ENCODE results near the gene TRIM54. TPM values are rescaled to one million over a fixed set of nuclear protein-coding genes. Genes with fewer than 3 reads are reported as not detected.

The TRIM54 gene
- total RNA-seq, 3 donors from 2014 or later: 0.43 TPM; not detected in 2

DNA sequence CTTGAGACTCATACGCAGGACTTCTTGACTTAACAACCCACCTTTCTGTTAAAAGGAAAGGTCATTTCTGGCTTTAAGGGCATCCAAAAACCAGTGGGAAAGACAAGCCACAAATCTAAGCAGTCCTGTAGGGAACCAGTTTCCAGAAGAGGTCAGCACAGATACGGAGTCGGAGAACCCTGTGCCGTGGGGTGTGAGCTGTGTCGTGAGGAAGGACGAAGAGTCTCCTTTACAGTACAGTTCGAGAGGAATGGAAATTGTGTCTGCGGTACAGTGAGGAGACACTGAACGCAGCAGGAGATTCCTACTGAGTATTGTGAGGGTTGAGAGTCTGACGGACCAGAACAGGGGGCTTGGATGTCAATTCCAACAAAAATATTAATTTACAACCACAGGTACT, 37.1 kb upstream of the TRIM54 start:
- intact Hi-C loops (cut with DNase I, micrococcal nuclease): no loop called here
- ATAC-seq: no peak
- no peak for DNase-seq
- Histone ChIP-seq H3K36me3 (ENCODE audit: low read depth) (no peaks in the 10 kb centered on the region), H3K4me1 (ENCODE audit: low read depth) (no peaks in the 10 kb centered on the region), H3K4me3 (no peak overlapping the region), H3K9me3 (no peaks in the 10 kb centered on the region)
- TF ChIP-seq, protein P1, sequence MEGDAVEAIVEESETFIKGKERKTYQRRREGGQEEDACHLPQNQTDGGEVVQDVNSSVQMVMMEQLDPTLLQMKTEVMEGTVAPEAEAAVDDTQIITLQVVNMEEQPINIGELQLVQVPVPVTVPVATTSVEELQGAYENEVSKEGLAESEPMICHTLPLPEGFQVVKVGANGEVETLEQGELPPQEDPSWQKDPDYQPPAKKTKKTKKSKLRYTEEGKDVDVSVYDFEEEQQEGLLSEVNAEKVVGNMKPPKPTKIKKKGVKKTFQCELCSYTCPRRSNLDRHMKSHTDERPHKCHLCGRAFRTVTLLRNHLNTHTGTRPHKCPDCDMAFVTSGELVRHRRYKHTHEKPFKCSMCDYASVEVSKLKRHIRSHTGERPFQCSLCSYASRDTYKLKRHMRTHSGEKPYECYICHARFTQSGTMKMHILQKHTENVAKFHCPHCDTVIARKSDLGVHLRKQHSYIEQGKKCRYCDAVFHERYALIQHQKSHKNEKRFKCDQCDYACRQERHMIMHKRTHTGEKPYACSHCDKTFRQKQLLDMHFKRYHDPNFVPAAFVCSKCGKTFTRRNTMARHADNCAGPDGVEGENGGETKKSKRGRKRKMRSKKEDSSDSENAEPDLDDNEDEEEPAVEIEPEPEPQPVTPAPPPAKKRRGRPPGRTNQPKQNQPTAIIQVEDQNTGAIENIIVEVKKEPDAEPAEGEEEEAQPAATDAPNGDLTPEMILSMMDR (IDR thresholded peaks at IDR 0.05): no peak

DNA sequence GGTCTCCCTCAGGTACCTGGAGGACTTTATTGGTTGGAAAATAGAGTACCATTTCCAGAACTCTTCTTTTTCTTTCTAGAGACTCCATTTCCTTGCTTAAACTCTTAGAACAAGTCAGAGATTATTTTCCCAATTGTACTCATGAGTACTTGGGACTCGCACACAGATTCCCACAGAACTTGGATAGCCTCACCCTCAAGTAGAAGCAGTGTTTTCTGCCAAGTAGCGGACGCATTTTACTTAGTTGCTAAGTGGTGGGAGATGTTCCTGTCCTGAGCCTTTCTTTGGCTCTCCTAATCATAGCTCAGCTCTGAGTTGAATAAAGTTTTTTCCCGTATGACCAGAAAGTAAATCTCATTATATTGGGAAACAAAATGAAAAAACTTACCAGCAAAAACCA, 36.6 kb upstream of the TRIM54 start:
- H3K4me1 ChIP-seq (ENCODE audit: low read depth): no peaks in the 10 kb centered on the region
- no peaks in the 10 kb centered on the region for H3K9me3 ChIP-seq
- TF ChIP-seq, protein P1 (IDR thresholded peaks at IDR 0.05): no peak
- DNase-seq (no peak), ATAC-seq (no peak)
- intact Hi-C loops (cut with DNase I, micrococcal nuclease): no loop called here
- H3K4me3 ChIP-seq: no peak overlapping the region
- no peaks in the 10 kb centered on the region for H3K36me3 ChIP-seq (ENCODE audit: low read depth)

DNA sequence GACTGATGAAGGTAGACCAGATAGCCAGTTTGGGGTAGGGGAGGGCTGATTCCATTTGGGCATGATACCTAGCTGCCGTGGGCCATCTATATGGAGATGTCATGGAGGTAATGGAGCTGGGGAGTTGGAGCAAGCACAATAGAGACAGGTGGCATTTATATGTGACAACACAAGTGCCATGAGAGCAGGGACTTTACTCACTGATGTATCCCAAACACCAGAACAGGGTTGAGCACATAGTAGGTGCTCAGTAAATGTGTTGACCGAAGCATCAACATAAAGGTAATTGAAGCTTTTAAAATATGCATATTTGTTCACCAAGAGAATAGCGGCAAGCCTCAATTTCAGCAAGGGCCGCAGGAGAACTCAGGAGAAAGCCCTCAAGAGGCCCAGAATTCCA, 34.3 kb upstream of the TRIM54 start:
- TF ChIP-seq, protein P1 (IDR thresholded peaks at IDR 0.05): no peak
- intact Hi-C loops (cut with DNase I, micrococcal nuclease): no loop called here
- ATAC-seq (no peak), DNase-seq (no peak)
- H3K4me1 ChIP-seq (ENCODE audit: low read depth): no peaks in the 10 kb centered on the region
- H3K4me3 ChIP-seq: no peak overlapping the region
- H3K9me3 ChIP-seq: no peaks in the 10 kb centered on the region
- H3K36me3 ChIP-seq (ENCODE audit: low read depth): no peaks in the 10 kb centered on the region

DNA sequence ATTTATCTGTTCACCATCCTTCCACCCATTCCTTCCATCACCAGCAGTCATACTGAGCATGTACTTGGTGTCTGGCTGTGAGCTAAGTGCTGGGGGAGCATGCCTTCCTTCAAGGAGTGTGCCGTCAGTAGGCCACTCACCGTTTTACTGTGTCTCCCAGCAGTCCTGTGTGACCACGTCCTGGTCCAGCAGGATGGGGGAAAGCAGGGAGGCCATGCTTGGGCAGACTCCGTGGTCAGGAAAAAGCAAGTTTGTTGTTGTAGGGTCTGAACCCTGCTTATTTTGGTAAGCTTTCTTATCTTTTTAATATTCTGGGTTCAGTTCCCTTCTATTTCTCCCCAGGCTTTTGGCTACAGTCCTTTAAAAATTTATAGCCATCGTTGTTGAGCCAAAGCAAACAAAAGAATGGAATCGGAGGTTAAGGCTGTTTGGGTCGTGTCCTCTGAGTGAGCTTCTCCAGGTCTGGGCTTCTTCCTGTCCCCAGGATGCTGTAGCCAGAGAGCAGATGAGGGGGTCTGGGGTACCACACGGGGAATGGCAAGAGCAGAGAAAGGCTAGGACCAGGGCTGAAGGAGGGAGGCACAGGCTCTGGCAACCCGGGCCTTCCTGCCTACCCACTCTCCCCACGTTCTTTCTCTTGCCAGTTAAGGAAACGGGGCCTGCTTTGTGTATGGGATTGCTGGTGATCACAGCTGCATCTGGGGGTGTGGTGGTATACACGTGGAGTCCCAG, 32.9 kb upstream of the TRIM54 start:
- Histone ChIP-seq H3K4me1 (ENCODE audit: low read depth) (no peaks in the 10 kb centered on the region), H3K9me3 (no peaks in the 10 kb centered on the region), H3K4me3 (no peak overlapping the region), H3K36me3 (ENCODE audit: low read depth) (no peaks in the 10 kb centered on the region)
- intact Hi-C loops (cut with DNase I, micrococcal nuclease): no loop called here
- no peak for DNase-seq
- ATAC-seq: no peak
- TF ChIP-seq, protein P1 (IDR thresholded peaks at IDR 0.05): no peak

DNA sequence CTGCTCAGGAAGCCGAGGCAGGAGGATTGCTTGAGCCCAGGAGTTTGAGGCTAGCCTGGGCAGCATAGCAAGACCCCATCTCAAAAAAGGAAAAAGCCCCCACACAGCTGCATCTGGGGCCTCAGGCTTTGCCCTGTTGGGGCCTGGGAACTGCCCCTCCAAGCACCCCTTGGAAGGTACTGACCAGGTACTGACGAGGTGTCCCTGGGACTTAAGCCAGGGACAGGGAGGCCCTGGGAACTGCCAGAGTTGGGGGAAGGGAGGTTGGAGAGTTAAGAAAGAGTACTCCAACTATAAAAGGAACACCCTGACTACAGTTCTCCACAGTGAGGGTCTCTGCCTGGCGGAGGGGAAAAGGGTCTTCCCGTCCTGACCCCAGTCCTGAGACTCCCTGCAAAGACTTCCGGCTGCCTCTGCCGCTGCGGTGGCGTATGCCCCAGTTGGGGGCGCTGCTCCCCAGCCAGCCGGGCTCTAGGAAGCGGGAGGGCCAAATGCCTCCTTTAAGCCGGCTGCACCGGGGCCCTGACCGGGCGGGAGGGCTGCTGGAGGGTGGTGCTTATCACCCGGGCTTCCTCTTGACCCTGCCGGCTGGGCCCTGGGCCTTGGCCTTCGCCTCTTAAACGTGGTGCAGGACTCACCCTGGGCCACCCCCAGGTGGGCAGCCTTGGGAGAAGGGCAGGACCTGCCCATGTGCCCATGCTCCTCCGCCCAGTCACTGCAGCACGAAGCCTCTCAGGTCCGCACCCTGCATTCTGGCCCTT, 32.2 kb upstream of the TRIM54 start:
- H3K4me3 ChIP-seq: no peak overlapping the region
- H3K9me3 ChIP-seq: no peaks in the 10 kb centered on the region
- DNase-seq (peak in 2 of 3 donors; percentile 48 to 69), ATAC-seq (peak; percentile 85)
- H3K36me3 ChIP-seq (ENCODE audit: low read depth): no peaks in the 10 kb centered on the region
- intact Hi-C loops (cut with DNase I, micrococcal nuclease): no loop called here
- TF ChIP-seq, protein P1 (IDR thresholded peaks at IDR 0.05): no peak
- no peaks in the 10 kb centered on the region for H3K4me1 ChIP-seq (ENCODE audit: low read depth)
